Effector CD8-positive, alpha-beta T cell (primary cell): Measurements from ENCODE around the gene ITGAL.
"Not testable (repeated sequence)": the region's sequence is repeated elsewhere in the genome, so short reads cannot be mapped to it uniquely, and the experiment has no call there.

ENCODE experiments used
- DNase-seq: peaks from one replicate; lab custom pipeline; 2025; lab: John Stamatoyannopoulos, UW

Gene ITGAL

GRCh38 chr16:30491744-30492308 lies 19.3 kb downstream of the ITGAL start:
- no peak for DNase-seq

GRCh38 chr16:30493941-30494488 lies 21.5 kb downstream of the ITGAL start:
- no peak for DNase-seq

- DNase-seq, result no peak
Measured at GRCh38 chr16:30494709-30495108, 22.2 kb downstream of the ITGAL start.

GRCh38 chr16:30499284-30499683 lies 26.7 kb downstream of the ITGAL start:
- DNase-seq, result no peak

GRCh38 chr16:30503403-30504296 lies 31.1 kb downstream of the ITGAL start:
- DNase-seq, result no peak

GRCh38 chr16:30509081-30509765 lies 36.7 kb downstream of the ITGAL start:
- no peak for DNase-seq

- no peak for DNase-seq
Measured at GRCh38 chr16:30510376-30510938, 37.9 kb downstream of the ITGAL start.

- no peak for DNase-seq
Measured at GRCh38 chr16:30511509-30511908, 39.0 kb downstream of the ITGAL start.

- DNase-seq, result no peak
Measured at GRCh38 chr16:30515275-30515674, 42.7 kb downstream of the ITGAL start.

- no peak for DNase-seq
Measured at GRCh38 chr16:30518552-30518951, 46.0 kb downstream of the ITGAL start.

GRCh38 chr16:30519120-30520049 lies 46.8 kb downstream of the ITGAL start:
- DNase-seq, result no peak

GRCh38 chr16:30521476-30521872 lies 48.9 kb downstream of the ITGAL start:
- no peak for DNase-seq

- no peak for DNase-seq
Measured at GRCh38 chr16:30521873-30522641, 49.5 kb downstream of the ITGAL start.

- not testable (repeated sequence) for DNase-seq
Measured at GRCh38 chr16:30522702-30523463, 50.3 kb downstream of the ITGAL start.

GRCh38 chr16:30523768-30524574 lies 51.4 kb downstream of the ITGAL start:
- no peak for DNase-seq

- no peak for DNase-seq
Measured at GRCh38 chr16:30524575-30525568, 52.3 kb downstream of the ITGAL start.

- no peak for DNase-seq
Measured at GRCh38 chr16:30525844-30526136, 53.2 kb downstream of the ITGAL start.
